ENCODE results near the gene ZNF536.

The ZNF536 gene

DNA sequence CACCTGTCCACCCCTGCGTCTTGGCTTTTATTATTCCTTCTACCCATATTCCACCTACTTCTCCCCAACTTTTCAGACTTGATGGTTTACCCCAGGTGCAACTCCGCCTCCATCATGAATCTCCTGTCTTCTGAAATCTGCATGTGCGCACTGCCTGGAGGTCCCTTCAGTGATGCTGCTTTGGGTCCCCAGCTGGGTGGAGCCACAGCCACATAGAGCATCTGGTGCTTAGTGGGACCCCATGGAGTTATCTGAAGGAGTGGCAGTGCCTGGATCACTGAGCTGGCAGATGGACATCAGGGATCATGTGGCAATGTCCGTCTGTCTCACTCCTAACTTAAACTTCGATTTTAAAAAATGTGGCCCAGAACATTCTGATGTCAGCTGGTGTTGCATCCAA lies 13.5 kb downstream of the ZNF536 start:
- no peak for DNase-seq (ENCODE audit: low read depth)
- TF ChIP-seq, protein P1, sequence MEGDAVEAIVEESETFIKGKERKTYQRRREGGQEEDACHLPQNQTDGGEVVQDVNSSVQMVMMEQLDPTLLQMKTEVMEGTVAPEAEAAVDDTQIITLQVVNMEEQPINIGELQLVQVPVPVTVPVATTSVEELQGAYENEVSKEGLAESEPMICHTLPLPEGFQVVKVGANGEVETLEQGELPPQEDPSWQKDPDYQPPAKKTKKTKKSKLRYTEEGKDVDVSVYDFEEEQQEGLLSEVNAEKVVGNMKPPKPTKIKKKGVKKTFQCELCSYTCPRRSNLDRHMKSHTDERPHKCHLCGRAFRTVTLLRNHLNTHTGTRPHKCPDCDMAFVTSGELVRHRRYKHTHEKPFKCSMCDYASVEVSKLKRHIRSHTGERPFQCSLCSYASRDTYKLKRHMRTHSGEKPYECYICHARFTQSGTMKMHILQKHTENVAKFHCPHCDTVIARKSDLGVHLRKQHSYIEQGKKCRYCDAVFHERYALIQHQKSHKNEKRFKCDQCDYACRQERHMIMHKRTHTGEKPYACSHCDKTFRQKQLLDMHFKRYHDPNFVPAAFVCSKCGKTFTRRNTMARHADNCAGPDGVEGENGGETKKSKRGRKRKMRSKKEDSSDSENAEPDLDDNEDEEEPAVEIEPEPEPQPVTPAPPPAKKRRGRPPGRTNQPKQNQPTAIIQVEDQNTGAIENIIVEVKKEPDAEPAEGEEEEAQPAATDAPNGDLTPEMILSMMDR (conservative IDR thresholded peaks at IDR 0.05; ENCODE audit: control insufficient read depth, insufficient read depth, low read depth, low read length): no peak
- H3K4me3 ChIP-seq (ENCODE audit: control insufficient read depth, low read depth, low read length): no peak overlapping the region

DNA sequence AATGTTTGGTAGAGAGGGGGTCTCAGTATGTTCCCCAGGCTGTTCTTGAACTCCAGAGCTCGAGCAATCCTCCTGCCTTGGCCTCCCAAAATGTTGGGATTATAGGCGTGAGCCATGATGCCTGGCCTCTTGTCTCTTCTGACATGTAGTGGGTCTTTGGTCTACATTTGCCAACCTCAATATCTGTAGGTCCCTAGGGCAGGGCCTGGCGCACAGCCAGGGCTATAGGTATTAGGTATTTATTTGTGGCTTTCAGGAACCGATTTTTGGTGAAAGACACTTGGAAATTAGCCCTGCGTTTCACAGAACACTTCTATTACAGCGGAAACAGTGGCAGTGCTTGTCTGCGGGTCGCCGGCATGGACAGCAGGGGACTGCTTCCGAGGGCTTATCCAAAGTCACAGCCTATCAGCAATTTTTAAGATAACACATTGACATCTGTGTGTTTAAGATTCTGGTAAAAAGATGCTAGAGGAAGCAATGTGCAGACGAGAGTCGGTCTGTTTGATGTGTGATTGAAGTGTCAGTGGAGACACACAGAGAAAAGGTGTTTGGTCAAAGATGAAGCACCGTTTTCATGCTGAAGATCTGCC lies 14.5 kb downstream of the ZNF536 start:
- TF ChIP-seq, protein P1 (conservative IDR thresholded peaks at IDR 0.05; ENCODE audit: control insufficient read depth, insufficient read depth, low read depth, low read length): no peak
- no peak for DNase-seq (ENCODE audit: low read depth)
- H3K4me3 ChIP-seq (ENCODE audit: control insufficient read depth, low read depth, low read length): no peak overlapping the region

DNA sequence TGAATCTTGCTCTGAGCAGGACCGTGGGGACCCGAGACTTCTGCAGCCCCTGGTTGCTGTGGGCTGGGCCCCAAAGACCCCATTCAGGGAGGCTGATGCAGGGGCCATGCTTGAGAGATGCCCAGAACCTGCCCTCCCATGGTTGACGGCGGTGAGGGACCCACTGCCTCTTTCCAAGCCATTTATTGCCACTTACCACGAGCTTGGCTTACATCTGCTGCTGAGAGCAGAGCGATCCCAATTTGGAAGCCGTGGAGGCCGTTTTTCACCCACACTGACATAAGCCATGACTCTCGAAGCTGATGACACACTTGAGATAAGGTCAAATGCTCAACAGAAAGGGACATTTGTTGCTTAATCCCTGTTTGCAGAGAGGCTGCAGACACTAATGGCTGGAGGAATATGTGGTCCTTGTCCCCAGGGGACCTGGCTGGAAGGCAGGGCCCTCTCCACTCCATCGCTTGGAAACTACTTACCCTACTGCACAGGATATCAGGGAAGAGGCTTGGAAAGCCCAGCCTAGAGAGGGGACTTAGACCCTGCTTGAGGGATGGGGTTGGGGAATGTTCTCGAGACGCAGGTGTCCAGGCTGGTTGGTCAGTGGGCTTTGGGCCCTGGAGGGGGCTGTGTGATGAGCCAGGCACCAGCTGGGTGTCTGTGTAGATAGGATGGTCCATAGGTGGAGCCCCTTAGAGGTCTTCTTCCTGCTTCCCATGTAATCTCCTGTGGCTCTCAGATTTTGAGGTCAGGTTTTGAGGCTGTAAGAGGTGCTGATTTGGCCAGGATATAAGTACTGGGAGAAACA lies 15.3 kb downstream of the ZNF536 start:
- DNase-seq (ENCODE audit: low read depth): no peak
- TF ChIP-seq, protein P1 (conservative IDR thresholded peaks at IDR 0.05; ENCODE audit: control insufficient read depth, insufficient read depth, low read depth, low read length): no peak
- H3K4me3 ChIP-seq (ENCODE audit: control insufficient read depth, low read depth, low read length): no peak overlapping the region

DNA sequence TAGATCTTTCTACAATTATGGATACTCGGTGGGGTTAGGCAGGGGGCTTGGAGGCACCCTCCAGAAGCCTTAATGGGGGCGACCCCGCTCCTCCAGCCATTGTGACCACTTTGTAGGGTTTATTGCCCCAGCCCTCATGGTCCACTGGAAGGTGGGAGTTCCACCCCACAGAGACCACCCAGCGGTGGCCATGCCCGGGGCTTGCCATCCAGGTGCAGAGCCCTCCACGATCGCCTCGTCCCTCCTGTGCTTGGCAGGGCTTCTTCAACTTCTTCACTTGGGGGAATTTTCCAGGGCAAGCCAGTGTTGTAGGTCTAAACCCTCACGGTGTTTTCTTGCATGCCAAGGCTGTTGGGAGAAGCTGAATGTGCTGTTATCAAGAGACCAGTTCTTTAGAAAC lies 16.1 kb downstream of the ZNF536 start:
- H3K4me3 ChIP-seq (ENCODE audit: control insufficient read depth, low read depth, low read length): no peak overlapping the region
- no peak for DNase-seq (ENCODE audit: low read depth)
- TF ChIP-seq, protein P1 (conservative IDR thresholded peaks at IDR 0.05; ENCODE audit: control insufficient read depth, insufficient read depth, low read depth, low read length): no peak

DNA sequence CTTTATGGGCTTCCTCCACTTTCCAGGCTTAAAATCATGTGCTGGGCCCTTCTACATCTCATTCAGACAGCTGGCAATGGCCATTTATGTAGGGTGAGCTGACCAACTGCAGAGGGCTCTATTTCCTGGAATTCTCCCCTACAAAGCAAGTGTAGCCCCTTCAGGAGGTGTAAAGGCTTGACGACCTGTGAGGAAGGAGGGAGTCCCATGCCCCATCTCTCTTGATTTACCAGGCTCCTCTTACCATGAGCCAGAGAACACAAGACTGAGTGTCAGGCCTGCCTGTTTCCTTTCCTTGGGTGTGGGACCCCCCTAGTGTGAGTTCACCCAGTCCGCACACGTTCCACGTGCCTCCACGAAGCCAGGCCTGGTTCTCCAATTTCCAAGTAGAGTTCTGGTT lies 16.6 kb downstream of the ZNF536 start:
- H3K4me3 ChIP-seq (ENCODE audit: control insufficient read depth, low read depth, low read length): no peak overlapping the region
- TF ChIP-seq, protein P1 (conservative IDR thresholded peaks at IDR 0.05; ENCODE audit: control insufficient read depth, insufficient read depth, low read depth, low read length): no peak
- no peak for DNase-seq (ENCODE audit: low read depth)

DNA sequence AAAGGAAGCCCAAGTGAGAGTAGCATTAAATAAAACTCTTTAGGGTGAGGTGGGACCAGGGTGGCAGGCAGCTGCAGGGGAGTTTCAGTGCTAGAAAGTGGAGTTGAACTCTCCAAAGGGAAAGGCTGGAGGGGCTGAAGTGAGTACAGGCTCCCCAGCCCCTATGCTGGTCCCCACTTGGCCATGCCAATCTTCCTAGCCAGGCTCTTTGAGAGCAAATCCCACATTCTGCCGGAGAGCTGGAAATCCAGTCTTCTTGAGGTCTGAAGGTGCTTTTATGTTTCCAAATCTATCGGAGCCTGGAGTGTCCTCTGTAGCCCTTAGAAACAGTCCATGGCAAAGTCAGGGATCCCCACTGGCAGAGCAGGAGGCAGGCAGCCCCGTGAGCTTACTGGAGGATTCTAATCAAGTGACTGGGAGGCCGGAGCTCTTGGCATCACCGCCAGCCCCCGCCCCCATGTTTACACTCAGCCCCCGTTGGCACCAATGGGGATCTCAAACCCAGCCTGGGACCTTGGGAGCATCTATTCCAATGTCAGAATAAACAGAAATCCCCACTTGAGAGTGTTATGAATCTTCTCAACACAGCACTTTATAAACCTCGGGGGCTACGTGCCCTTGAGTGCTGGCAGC lies 18.3 kb downstream of the ZNF536 start:
- no peak for DNase-seq (ENCODE audit: low read depth)
- TF ChIP-seq, protein P1 (conservative IDR thresholded peaks at IDR 0.05; ENCODE audit: control insufficient read depth, insufficient read depth, low read depth, low read length): no peak
- no peak overlapping the region for H3K4me3 ChIP-seq (ENCODE audit: control insufficient read depth, low read depth, low read length)

Data from fibroblast of mammary gland (primary cell).